MCF 10A (cell line): ENCODE measurements around the gene MSI2. TPM values are rescaled to one million over a fixed set of nuclear protein-coding genes. Genes with fewer than 3 reads are reported as not detected.

Source experiments
- BruUV-seq: library from RNA; stranded (reverse); fragments of 400-500 nt; replicated peaks from 2 replicates; lab custom pipeline; 2021; lab: Mats Ljungman, UMichigan
- CTCF ChIA-PET: fragments of 300-600 bp; sonication (Branson Sonifier 250); formaldehyde crosslinking; extraction: SDS; loops from one replicate; lab custom pipeline; 2021; ENCODE audit warnings: antibody characterized with exemption, inconsistent platforms; lab: Yijun Ruan, JAX
- POLR2A ChIA-PET: fragments of 300-600, 350-650 bp; sonication (Branson Sonifier 250); formaldehyde crosslinking; extraction: SDS; loops from one replicate; lab custom pipeline; 2020; ENCODE audit warnings: antibody characterized with exemption, inconsistent platforms; lab: Yijun Ruan, JAX
- DNase-seq: peaks from one replicate; pipeline ENCODE4 v3.0.0-alpha.2; 2018; ENCODE audit not compliant: unreplicated experiment
- H3K27ac Mint-ChIP-seq: one replicate; pipeline ENCODE4 v1.8.0; 2022; ENCODE audit warnings: mild to moderate bottlenecking, low read depth, mixed read lengths; ENCODE audit not compliant: unreplicated experiment
- H3K27me3 Mint-ChIP-seq: one replicate; pipeline ENCODE4 v1.8.0; 2022; ENCODE audit warnings: mixed read lengths; ENCODE audit not compliant: insufficient read depth, unreplicated experiment
- H3K36me3 Mint-ChIP-seq: one replicate; pipeline ENCODE4 v1.8.0; 2022; ENCODE audit warnings: mild to moderate bottlenecking, moderate library complexity, mixed read lengths; ENCODE audit not compliant: insufficient read depth, unreplicated experiment
- H3K4me1 Mint-ChIP-seq: one replicate; pipeline ENCODE4 v1.8.0; 2022; ENCODE audit warnings: mixed read lengths; ENCODE audit not compliant: insufficient read depth, unreplicated experiment
- H3K4me3 Mint-ChIP-seq: one replicate; pipeline ENCODE4 v1.8.0; 2022; ENCODE audit warnings: mild to moderate bottlenecking, moderate library complexity, mixed read lengths; ENCODE audit not compliant: unreplicated experiment
- H3K9me3 Mint-ChIP-seq: one replicate; pipeline ENCODE4 v1.8.0; 2022; ENCODE audit warnings: mixed read lengths; ENCODE audit not compliant: unreplicated experiment
- intact Hi-C: fragments of 100-400 bp; cut with micrococcal nuclease; formaldehyde crosslinking; loops from 2 replicates; pipeline ENCODE4 v1.14.1; 2022
- total RNA-seq: library from RNA; stranded (reverse); gene quantifications from 2 replicates; pipeline ENCODE4 v1.2.3, GENCODE V29; 2022
- TF ChIP-seq, protein P1 (sequence below): fragments of 200-600 bp; IDR thresholded peaks from one replicate; pipeline ENCODE4 v1.8.0; 2022; ENCODE audit warnings: antibody characterized with exemption, mild to moderate bottlenecking; ENCODE audit not compliant: unreplicated experiment

The MSI2 gene
- total RNA-seq, 1 experiment from 2014 or later: 60.6 TPM

GRCh38 chr17:57226793-57227192 lies 29.5 kb upstream of the MSI2 start:
- BruUV-seq: no TSS peak
- H3K9me3 Mint-ChIP-seq: peaks cover 5% of the 10 kb centered on the region

DNA sequence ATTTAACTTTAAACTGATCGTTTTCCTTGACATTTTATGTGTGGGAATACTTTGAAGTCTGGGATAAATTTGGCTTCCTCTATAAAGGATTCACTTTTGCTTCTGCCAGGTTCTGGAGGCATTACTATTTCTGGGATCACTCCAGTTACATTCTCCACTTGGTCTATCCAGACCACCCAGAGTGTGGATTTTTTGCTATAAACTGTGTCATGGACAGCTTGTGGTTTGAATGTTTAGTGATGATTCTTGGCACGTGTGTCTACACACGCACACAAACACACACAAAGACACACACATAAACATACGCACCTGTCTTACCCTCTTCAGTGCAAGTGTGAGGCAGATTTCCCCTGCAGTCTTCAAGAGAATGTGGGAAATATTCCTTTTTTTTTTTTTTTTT lies 27.4 kb upstream of the MSI2 start:
- intact Hi-C loops: no loop called here
- CTCF ChIA-PET: interaction anchor here (0.7 to 1.0 kb wide), 4 partner anchors 14 to 641 kb away, joined by 3 to 6 read pairs (median 4); no protein-coding TSS in a partner anchor
- H3K4me1 Mint-ChIP-seq: no peaks in the 10 kb centered on the region
- no peak for DNase-seq
- no TSS peak for BruUV-seq
- H3K9me3 Mint-ChIP-seq: peaks cover 5% of the 10 kb centered on the region
- H3K27me3 Mint-ChIP-seq: no peaks in the 10 kb centered on the region
- POLR2A ChIA-PET: no interaction called here
- H3K27ac Mint-ChIP-seq: no peak overlapping the region
- TF ChIP-seq, protein P1, sequence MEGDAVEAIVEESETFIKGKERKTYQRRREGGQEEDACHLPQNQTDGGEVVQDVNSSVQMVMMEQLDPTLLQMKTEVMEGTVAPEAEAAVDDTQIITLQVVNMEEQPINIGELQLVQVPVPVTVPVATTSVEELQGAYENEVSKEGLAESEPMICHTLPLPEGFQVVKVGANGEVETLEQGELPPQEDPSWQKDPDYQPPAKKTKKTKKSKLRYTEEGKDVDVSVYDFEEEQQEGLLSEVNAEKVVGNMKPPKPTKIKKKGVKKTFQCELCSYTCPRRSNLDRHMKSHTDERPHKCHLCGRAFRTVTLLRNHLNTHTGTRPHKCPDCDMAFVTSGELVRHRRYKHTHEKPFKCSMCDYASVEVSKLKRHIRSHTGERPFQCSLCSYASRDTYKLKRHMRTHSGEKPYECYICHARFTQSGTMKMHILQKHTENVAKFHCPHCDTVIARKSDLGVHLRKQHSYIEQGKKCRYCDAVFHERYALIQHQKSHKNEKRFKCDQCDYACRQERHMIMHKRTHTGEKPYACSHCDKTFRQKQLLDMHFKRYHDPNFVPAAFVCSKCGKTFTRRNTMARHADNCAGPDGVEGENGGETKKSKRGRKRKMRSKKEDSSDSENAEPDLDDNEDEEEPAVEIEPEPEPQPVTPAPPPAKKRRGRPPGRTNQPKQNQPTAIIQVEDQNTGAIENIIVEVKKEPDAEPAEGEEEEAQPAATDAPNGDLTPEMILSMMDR: no peak
- H3K4me3 Mint-ChIP-seq: no peak overlapping the region
- H3K36me3 Mint-ChIP-seq: no peaks in the 10 kb centered on the region

More at GRCh38 chr17:57226793-57227192, 29.5 kb upstream of the MSI2 start:
- Mint-ChIP-seq H3K27me3 (no peaks in the 10 kb centered on the region), H3K27ac (no peak overlapping the region), H3K4me1 (no peaks in the 10 kb centered on the region), H3K36me3 (no peaks in the 10 kb centered on the region), H3K4me3 (no peak overlapping the region)
- intact Hi-C loops: no loop called here
- DNase-seq: no peak
- TF ChIP-seq, protein P1: no peak
- CTCF ChIA-PET: interaction anchor here (1.4 kb wide), 1 partner anchor 16 kb away, joined by 5 read pairs; no protein-coding TSS in a partner anchor
- POLR2A ChIA-PET: interaction anchor here (1.1 to 1.7 kb wide), 2 partner anchors 11 to 16 kb away, joined by 3 to 6 read pairs; no protein-coding TSS in a partner anchor

DNA sequence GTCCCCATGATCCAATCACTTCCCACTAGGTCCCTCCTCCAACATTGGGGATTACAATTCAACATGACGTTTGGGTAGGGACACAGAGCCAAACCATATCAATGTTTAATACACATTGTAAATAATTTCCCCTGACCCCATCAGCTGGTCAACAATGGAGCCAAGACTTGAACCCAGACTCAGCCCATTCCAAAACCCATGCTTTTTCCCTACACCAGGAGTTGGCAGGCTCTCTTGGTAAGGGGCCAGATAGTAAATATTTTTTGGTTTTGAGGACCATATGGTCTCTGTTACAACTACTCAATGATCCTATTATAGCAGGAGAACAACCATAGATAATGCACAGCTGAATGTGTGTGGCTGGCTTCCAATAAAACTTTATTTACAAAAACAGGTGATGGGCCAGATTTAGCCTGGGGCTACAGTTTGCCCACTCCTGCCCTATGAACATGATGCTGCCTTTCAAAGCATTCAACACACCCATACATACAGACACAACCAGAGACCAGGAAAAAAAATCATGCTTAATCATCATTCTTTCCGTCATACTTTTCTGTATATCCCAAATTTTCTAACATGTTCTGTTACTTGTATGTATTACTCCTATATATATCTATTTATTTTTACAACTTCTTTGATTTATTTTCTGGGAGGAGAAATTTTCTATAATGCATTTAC lies 22.1 kb upstream of the MSI2 start:
- Mint-ChIP-seq H3K27ac (no peak overlapping the region), H3K4me3 (no peak overlapping the region), H3K36me3 (no peaks in the 10 kb centered on the region), H3K9me3 (no peaks in the 10 kb centered on the region), H3K27me3 (no peaks in the 10 kb centered on the region), H3K4me1 (peaks cover 10% of the 10 kb centered on the region)
- POLR2A ChIA-PET: no interaction called here
- intact Hi-C loops: no loop called here
- CTCF ChIA-PET: interaction anchor here (0.5 to 0.9 kb wide), 2 partner anchors 9 to 549 kb away, joined by 3 read pairs; no protein-coding TSS in a partner anchor
- DNase-seq: no peak
- BruUV-seq: no TSS peak
- TF ChIP-seq, protein P1: no peak

DNA sequence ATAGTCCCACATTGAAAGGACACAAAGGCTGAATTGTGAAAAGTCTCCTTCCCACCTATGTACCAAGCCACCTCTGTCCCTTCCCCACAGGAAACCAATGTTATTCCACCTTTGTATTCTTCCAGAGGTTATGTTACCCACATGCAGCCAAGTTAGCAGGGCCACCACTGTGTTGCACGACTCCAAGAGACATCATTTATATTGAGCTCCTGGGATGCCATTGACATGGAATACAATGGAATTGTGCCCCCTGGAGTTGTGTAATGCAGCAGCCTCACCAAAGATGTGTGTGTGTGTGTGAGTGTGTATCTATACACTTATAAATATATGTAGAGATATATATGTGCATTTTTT lies 21.6 kb upstream of the MSI2 start:
- BruUV-seq: no TSS peak
- H3K27ac Mint-ChIP-seq: no peak overlapping the region
- ChIA-PET CTCF (interaction anchor here (0.9 kb wide), 1 partner anchor 8 kb away, joined by 3 read pairs; no protein-coding TSS in a partner anchor), POLR2A (no interaction called here)
- H3K4me3 Mint-ChIP-seq: no peak overlapping the region
- peaks cover 10% of the 10 kb centered on the region for H3K4me1 Mint-ChIP-seq
- intact Hi-C loops: no loop called here
- no peaks in the 10 kb centered on the region for H3K9me3 Mint-ChIP-seq
- no peaks in the 10 kb centered on the region for H3K36me3 Mint-ChIP-seq
- no peak for DNase-seq
- TF ChIP-seq, protein P1: no peak
- H3K27me3 Mint-ChIP-seq: no peaks in the 10 kb centered on the region
